Endodermal cell (in vitro differentiated cells): Measurements from ENCODE around the gene SOSTDC1. TPM values are rescaled to one million over a fixed set of nuclear protein-coding genes. Genes with fewer than 3 reads are reported as not detected.
A peak's percentile ranks its signal among the peaks of the same experiment; 100 is the strongest.

Experiments used
- DNase-seq: peaks from one replicate; pipeline ENCODE4 v3.0.0-alpha.2; 2017
- H3K27ac ChIP-seq: 2 replicates; pipeline ENCODE4 v1.5.1; 2013; ENCODE audit warnings: mild to moderate bottlenecking, low read depth, low read length, moderate library complexity
- H3K27me3 ChIP-seq: 2 replicates; pipeline ENCODE4 v1.6.1; 2013; ENCODE audit warnings: mild to moderate bottlenecking, low read length, moderate library complexity; ENCODE audit not compliant: insufficient read depth, control insufficient read depth, poor library complexity, severe bottlenecking
- H3K36me3 ChIP-seq: 2 replicates; pipeline ENCODE4 v1.7.0; 2013; ENCODE audit warnings: mild to moderate bottlenecking, low read length, moderate library complexity; ENCODE audit not compliant: control insufficient read depth, insufficient read depth
- H3K4me1 ChIP-seq: one replicate; pipeline ENCODE4 v1.7.0; 2013; ENCODE audit warnings: low read length; ENCODE audit not compliant: control insufficient read depth, insufficient read depth
- H3K4me3 ChIP-seq: 2 replicates; pipeline ENCODE4 v1.5.1; 2013; ENCODE audit warnings: mild to moderate bottlenecking, low read length, moderate library complexity
- H3K9ac ChIP-seq: 2 replicates; pipeline ENCODE4 v1.6.1; 2013; ENCODE audit warnings: mild to moderate bottlenecking, low read length, moderate library complexity; ENCODE audit not compliant: poor library complexity, severe bottlenecking; ENCODE audit errors: extremely low read depth
- H3K9me3 ChIP-seq: 2 replicates; pipeline ENCODE4 v1.6.1; 2013; ENCODE audit warnings: mild to moderate bottlenecking, low read length, moderate library complexity; ENCODE audit not compliant: control insufficient read depth
- H3K27ac Mint-ChIP-seq: 2 replicates; pipeline ENCODE4 v1.8.0; 2020; ENCODE audit warnings: mixed read lengths
- H3K27me3 Mint-ChIP-seq: 2 replicates; pipeline ENCODE4 v1.8.0; 2021; ENCODE audit warnings: mild to moderate bottlenecking, mixed read lengths; ENCODE audit not compliant: insufficient read depth
- H3K36me3 Mint-ChIP-seq: 2 replicates; pipeline ENCODE4 v1.8.0; 2020; ENCODE audit warnings: low read depth, mixed read lengths
- H3K4me1 Mint-ChIP-seq: 2 replicates; pipeline ENCODE4 v1.8.0; 2020; ENCODE audit warnings: mixed read lengths
- H3K4me3 Mint-ChIP-seq: 2 replicates; pipeline ENCODE4 v1.8.0; 2020; ENCODE audit warnings: mild to moderate bottlenecking, moderate library complexity, mixed read lengths
- H3K9me3 Mint-ChIP-seq: 2 replicates; pipeline ENCODE4 v1.8.0; 2020; ENCODE audit warnings: mild to moderate bottlenecking, mixed read lengths
- CTCF ChIP-seq: fragments of 200-600 bp; sonication (generic); conservative IDR thresholded peaks from 2 replicates; pipeline ENCODE4 v1.5.0; 2021; ENCODE audit warnings: antibody characterized with exemption, mild to moderate bottlenecking
- WGBS, 2 experiments: methylation state at CpG; one replicate each; pipeline versions ENCODE4 v1.1.5 to v1.1.7; 2013; ENCODE audit warnings: missing lambda C conversion rate in 2 of 2, mixed read lengths in 1 of 2; ENCODE audit not compliant: insufficient coverage in 1 of 2, insufficient read length in 1 of 2; 5-methylcytosine and 5-hydroxymethylcytosine counted together
- total RNA-seq, 2 donors: library from RNA; stranded (reverse); fragmentation: NEBNext Ultra II Directional in 1 of 2; extraction: Animal tissue kit (Norgen Biotek cat#: 25700) in 1 of 2; gene quantifications; 2 replicates in 1 of 2; 3 replicates in 1 of 2; pipeline ENCODE4 v1.2.1, GENCODE V29; 2021

The SOSTDC1 gene
- total RNA-seq, 2 donors from 2014 or later, result 0.13 to 0.29 TPM

GRCh38 chr7:16492513-16493062 lies 27.1 kb upstream of the SOSTDC1 start:
- H3K27ac ChIP-seq, result peak overlapping the region; percentile 78
- H3K36me3 ChIP-seq, result no peaks in the 10 kb centered on the region
- DNase-seq, result no peak
- H3K9me3 Mint-ChIP-seq, result no peaks in the 10 kb centered on the region
- 0 to 63% methylated on average over 1 to 3 of the region's 3 CpGs for WGBS, 2 experiments
- no peak overlapping the region for H3K4me3 Mint-ChIP-seq
- H3K4me3 ChIP-seq, result no peak overlapping the region
- H3K27me3 Mint-ChIP-seq, result no peaks in the 10 kb centered on the region
- no peak overlapping the region for H3K9ac ChIP-seq
- no peak for TF ChIP-seq CTCF
- H3K36me3 Mint-ChIP-seq, result no peaks in the 10 kb centered on the region
- no peak overlapping the region for H3K27ac Mint-ChIP-seq
- no peaks in the 10 kb centered on the region for H3K27me3 ChIP-seq
- H3K9me3 ChIP-seq, result no peaks in the 10 kb centered on the region
- H3K4me1 ChIP-seq, result peaks cover 18% of the 10 kb centered on the region
- peaks cover 14% of the 10 kb centered on the region for H3K4me1 Mint-ChIP-seq

- no peaks in the 10 kb centered on the region for H3K27me3 ChIP-seq
- H3K4me3 ChIP-seq, result no peak overlapping the region
- no peak for TF ChIP-seq CTCF
- Mint-ChIP-seq H3K27ac (no peak overlapping the region), H3K4me3 (no peak overlapping the region), H3K4me1 (peaks cover 14% of the 10 kb centered on the region), H3K9me3 (no peaks in the 10 kb centered on the region), H3K36me3 (no peaks in the 10 kb centered on the region), H3K27me3 (no peaks in the 10 kb centered on the region)
- H3K9me3 ChIP-seq, result no peaks in the 10 kb centered on the region
- no peak overlapping the region for H3K9ac ChIP-seq
- no peaks in the 10 kb centered on the region for H3K36me3 ChIP-seq
- WGBS, 2 experiments, result 91 to 100% methylated on average over 1 to 2 of the region's 2 CpGs
- peaks cover 18% of the 10 kb centered on the region for H3K4me1 ChIP-seq
- no peak for DNase-seq
- peak overlapping the region; percentile 90 for H3K27ac ChIP-seq
Observed at GRCh38 chr7:16491148-16491547, 25.6 kb upstream of the SOSTDC1 start.

- Histone ChIP-seq H3K27me3 (no peaks in the 10 kb centered on the region), H3K36me3 (no peaks in the 10 kb centered on the region), H3K9ac (no peak overlapping the region), H3K4me1 (peaks cover 4% of the 10 kb centered on the region), H3K27ac (no peak overlapping the region), H3K9me3 (no peaks in the 10 kb centered on the region), H3K4me3 (peak overlapping the region; percentile 16)
- no peaks in the 10 kb centered on the region for H3K9me3 Mint-ChIP-seq
- no peaks in the 10 kb centered on the region for H3K36me3 Mint-ChIP-seq
- H3K27me3 Mint-ChIP-seq, result no peaks in the 10 kb centered on the region
- WGBS, 2 experiments, result 51 to 55% methylated on average over 3 to 4 of the region's 4 CpGs
- H3K4me3 Mint-ChIP-seq, result no peak overlapping the region
- no peak for TF ChIP-seq CTCF
- peaks cover 17% of the 10 kb centered on the region for H3K4me1 Mint-ChIP-seq
- peak; percentile 65 for DNase-seq
- H3K27ac Mint-ChIP-seq, result no peak overlapping the region
Observed at GRCh38 chr7:16484453-16485158, 19.1 kb upstream of the SOSTDC1 start.
